DOHH2 (cell line): Measurements from ENCODE around the gene PITPNM3.

Source experiments
- CTCF ChIP-seq: fragments of 200-600 bp; sonication (generic); IDR thresholded peaks from one replicate; pipeline ENCODE4 v1.5.1; 2014; ENCODE audit warnings: antibody characterized with exemption, mild to moderate bottlenecking, low read depth, low read length; ENCODE audit not compliant: poor library complexity, severe bottlenecking
- EZH2phosphoT487 ChIP-seq: fragments of 200-600 bp; sonication (generic); IDR thresholded peaks from 2 replicates; pipeline ENCODE4 v1.6.1; 2017; ENCODE audit warnings: borderline replicate concordance, mild to moderate bottlenecking, antibody characterized with exemption, low read length, moderate library complexity, mixed read lengths

GRCh38 chr17:6470751-6471521 is 85.4 kb downstream of the PITPNM3 start:
- TF ChIP-seq CTCF (no peak), EZH2phosphoT487 (no peak)
